GM21786 (cell line): ENCODE measurements around the gene BSPRY.
"Not testable (repeated sequence)": the region's sequence is repeated elsewhere in the genome, so short reads cannot be mapped to it uniquely, and the experiment has no call there.

Experiments
- ATAC-seq: cut with Tn5 transposase; IDR thresholded peaks from one replicate; pipeline ENCODE4 v1.9.1; 2021; ENCODE audit not compliant: unreplicated experiment

BSPRY gene

GRCh38 chr9:113368982-113369854, 19.9 kb downstream of the BSPRY start:
- no peak for ATAC-seq

- no peak for ATAC-seq
Observed at GRCh38 chr9:113369855-113370140, 20.5 kb downstream of the BSPRY start.

GRCh38 chr9:113370806-113371325, 21.5 kb downstream of the BSPRY start:
- no peak for ATAC-seq

GRCh38 chr9:113372059-113372458, 22.7 kb downstream of the BSPRY start:
- ATAC-seq, result no peak

- no peak for ATAC-seq
Observed at GRCh38 chr9:113373256-113373655, 23.9 kb downstream of the BSPRY start.

- ATAC-seq, result no peak
Observed at GRCh38 chr9:113373676-113374392, 24.5 kb downstream of the BSPRY start.

- ATAC-seq, result no peak
Observed at GRCh38 chr9:113375057-113376023, 26.0 kb downstream of the BSPRY start.

GRCh38 chr9:113376634-113377567, 27.6 kb downstream of the BSPRY start, which contains the start of gene HDHD3:
Gene HDHD3 (minus strand): TSS chr9:113376986. CDS start chr9:113374354, 2,632 bp downstream.
- peak; percentile 58 for ATAC-seq

GRCh38 chr9:113379094-113379828, 29.9 kb downstream of the BSPRY start:
- not testable (repeated sequence) for ATAC-seq

- not testable (repeated sequence) for ATAC-seq
Observed at GRCh38 chr9:113379829-113380210, 30.5 kb downstream of the BSPRY start.

- peak; percentile 88 for ATAC-seq
Observed at GRCh38 chr9:113380869-113381378, 31.6 kb downstream of the BSPRY start.

GRCh38 chr9:113381441-113381840, 32.1 kb downstream of the BSPRY start:
- not testable (repeated sequence) for ATAC-seq

- ATAC-seq, result no peak
Observed at GRCh38 chr9:113381909-113382411, 32.6 kb downstream of the BSPRY start.

- ATAC-seq, result no peak
Observed at GRCh38 chr9:113386571-113387393, 37.4 kb downstream of the BSPRY start.

GRCh38 chr9:113387560-113388230, 38.4 kb downstream of the BSPRY start:
- no peak for ATAC-seq

- no peak for ATAC-seq
Observed at GRCh38 chr9:113388833-113389232, 39.5 kb downstream of the BSPRY start.

- ATAC-seq, result no peak
Observed at GRCh38 chr9:113389451-113389850, 40.1 kb downstream of the BSPRY start.
